ENCODE measurements around the gene DPRX. TPM values are rescaled to one million over a fixed set of nuclear protein-coding genes. Genes with fewer than 3 reads are reported as not detected.

The DPRX gene
- total and polyA plus RNA-seq, 2 of the 13 experiments (the other 11 are each of a cell fraction or from before 2014, with no cell fraction given): not detected

DNA sequence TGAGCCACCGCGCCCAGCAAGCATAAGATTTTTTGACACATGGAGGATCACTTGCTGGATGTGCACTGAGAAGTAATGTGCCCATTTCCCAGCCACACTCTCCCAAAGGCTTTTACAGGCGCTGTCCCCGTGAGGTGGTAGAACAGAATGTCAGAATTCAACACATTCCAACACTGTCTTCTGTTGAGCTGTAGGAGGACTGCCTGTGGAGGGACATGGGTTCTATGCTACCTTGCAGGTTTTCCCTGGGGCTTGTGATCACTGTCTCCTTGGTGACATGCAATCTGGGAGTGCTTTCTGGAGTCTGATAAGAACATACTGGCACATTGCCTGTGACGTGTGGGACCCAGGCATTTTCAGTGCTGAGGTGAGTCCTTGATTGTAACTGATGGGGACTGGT, 38.5 kb downstream of the DPRX start (continued):
- TF ChIP-seq KLF11 (CRISPR knock-in tag; IDR thresholded peaks at IDR 0.05) (no peak), SOX6 (IDR thresholded peaks at IDR 0.05) (no peak), SOX6 (CRISPR knock-in tag; IDR thresholded peaks at IDR 0.05) (no peak), ZNF10 (CRISPR knock-in tag; IDR thresholded peaks at IDR 0.05; ENCODE audit: borderline replicate concordance, low read depth) (no peak), ZNF619 (CRISPR knock-in tag; IDR thresholded peaks at IDR 0.05) (no peak), RAD21 (CRISPR knock-in tag; IDR thresholded peaks at IDR 0.05) (no peak), ELF3 (CRISPR knock-in tag; IDR thresholded peaks at IDR 0.05) (no peak), ZNF615 (CRISPR knock-in tag; IDR thresholded peaks at IDR 0.05; ENCODE audit: borderline replicate concordance) (no peak), BCL6 (CRISPR knock-in tag; IDR thresholded peaks at IDR 0.05) (no peak), KMT2B (CRISPR knock-in tag; IDR thresholded peaks at IDR 0.05) (no peak)
- TF ChIP-seq, protein P1, sequence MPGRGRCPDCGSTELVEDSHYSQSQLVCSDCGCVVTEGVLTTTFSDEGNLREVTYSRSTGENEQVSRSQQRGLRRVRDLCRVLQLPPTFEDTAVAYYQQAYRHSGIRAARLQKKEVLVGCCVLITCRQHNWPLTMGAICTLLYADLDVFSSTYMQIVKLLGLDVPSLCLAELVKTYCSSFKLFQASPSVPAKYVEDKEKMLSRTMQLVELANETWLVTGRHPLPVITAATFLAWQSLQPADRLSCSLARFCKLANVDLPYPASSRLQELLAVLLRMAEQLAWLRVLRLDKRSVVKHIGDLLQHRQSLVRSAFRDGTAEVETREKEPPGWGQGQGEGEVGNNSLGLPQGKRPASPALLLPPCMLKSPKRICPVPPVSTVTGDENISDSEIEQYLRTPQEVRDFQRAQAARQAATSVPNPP (CRISPR knock-in tag; IDR thresholded peaks at IDR 0.05): no peak
- TF ChIP-seq, protein P2, sequence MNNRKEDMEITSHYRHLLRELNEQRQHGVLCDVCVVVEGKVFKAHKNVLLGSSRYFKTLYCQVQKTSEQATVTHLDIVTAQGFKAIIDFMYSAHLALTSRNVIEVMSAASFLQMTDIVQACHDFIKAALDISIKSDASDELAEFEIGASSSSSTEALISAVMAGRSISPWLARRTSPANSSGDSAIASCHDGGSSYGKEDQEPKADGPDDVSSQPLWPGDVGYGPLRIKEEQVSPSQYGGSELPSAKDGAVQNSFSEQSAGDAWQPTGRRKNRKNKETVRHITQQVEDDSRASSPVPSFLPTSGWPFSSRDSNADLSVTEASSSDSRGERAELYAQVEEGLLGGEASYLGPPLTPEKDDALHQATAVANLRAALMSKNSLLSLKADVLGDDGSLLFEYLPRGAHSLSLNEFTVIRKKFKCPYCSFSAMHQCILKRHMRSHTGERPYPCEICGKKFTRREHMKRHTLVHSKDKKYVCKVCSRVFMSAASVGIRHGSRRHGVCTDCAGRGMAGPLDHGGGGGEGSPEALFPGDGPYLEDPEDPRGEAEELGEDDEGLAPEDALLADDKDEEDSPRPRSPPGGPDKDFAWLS (CRISPR knock-in tag; IDR thresholded peaks at IDR 0.05; ENCODE audit: borderline replicate concordance): no peak
- TF ChIP-seq, protein P3, sequence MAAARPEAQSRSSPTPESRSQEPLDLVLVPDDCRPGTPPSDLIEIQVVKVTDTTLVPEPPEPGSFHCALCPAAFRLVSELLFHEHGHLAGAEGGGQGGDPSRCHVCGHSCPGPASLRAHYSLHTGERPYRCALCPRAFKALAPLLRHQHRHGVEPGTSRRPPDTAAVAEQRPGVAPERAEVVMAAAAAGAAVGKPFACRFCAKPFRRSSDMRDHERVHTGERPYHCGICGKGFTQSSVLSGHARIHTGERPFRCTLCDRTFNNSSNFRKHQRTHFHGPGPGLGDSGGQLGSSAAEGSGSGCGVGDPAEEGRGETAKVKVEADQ (CRISPR knock-in tag; IDR thresholded peaks at IDR 0.05; ENCODE audit: borderline replicate concordance): no peak
